Breast epithelium (tissue), 4 donors: ENCODE data around the gene MYO5A. TPM values are rescaled to one million over a fixed set of nuclear protein-coding genes. Genes with fewer than 3 reads are reported as not detected.

Experiments
- DNase-seq, 2 donors: peaks; one replicate each; pipeline ENCODE4 v3.0.0-alpha.2; 2019; ENCODE audit warnings: low spot score in 2 of 2
- H3K27ac ChIP-seq, 2 donors: fragments of 200-600 bp; sonication (generic) in 1 of 2; one replicate each; pipeline ENCODE4 v1.5.1; 2016 to 2019; ENCODE audit warnings: mild to moderate bottlenecking in 1 of 2
- H3K27me3 ChIP-seq, 2 donors: fragments of 200-600 bp; sonication (generic) in 1 of 2; one replicate each; pipeline versions ENCODE4 v1.5.1 to v1.6.0; 2017 to 2019; ENCODE audit warnings: control low read depth in 1 of 2, mild to moderate bottlenecking in 1 of 2
- H3K36me3 ChIP-seq: fragments of 200-600 bp; one replicate; pipeline ENCODE4 v1.5.1; 2019
- H3K4me1 ChIP-seq, 2 donors: fragments of 200-600 bp; sonication (generic); one replicate each; pipeline ENCODE4 v1.5.1; 2016 to 2019; ENCODE audit warnings: control low read depth in 1 of 2
- H3K4me3 ChIP-seq, 3 donors: fragments of 200-600 bp; sonication (generic); 1 replicate in 2 of 3; 2 replicates in 1 of 3; pipeline ENCODE4 v1.5.1; 2016 to 2019; ENCODE audit warnings: mild to moderate bottlenecking in 3 of 3, moderate library complexity in 2 of 3
- H3K9me3 ChIP-seq, 2 donors: fragments of 200-600 bp; sonication (generic) in 1 of 2; one replicate each; pipeline ENCODE4 v1.5.1; 2016 to 2019; ENCODE audit warnings: control low read depth in 1 of 2
- CTCF ChIP-seq, 3 donors: fragments of 450-650 bp; IDR thresholded peaks; one replicate each; pipeline ENCODE4 v1.5.1; 2016 to 2017; ENCODE audit warnings: antibody characterized with exemption in 3 of 3, mild to moderate bottlenecking in 3 of 3, moderate library complexity in 3 of 3
- POLR2A ChIP-seq: fragments of 450-650 bp; IDR thresholded peaks from one replicate; pipeline ENCODE4 v1.6.1; 2016; ENCODE audit warnings: antibody characterized with exemption, mild to moderate bottlenecking, moderate library complexity
- POLR2AphosphoS5 ChIP-seq, 3 donors: sonication (generic); formaldehyde crosslinking; IDR thresholded peaks; one replicate each; pipeline ENCODE4 v1.6.1; 2017; ENCODE audit warnings: antibody characterized with exemption in 3 of 3
- intact Hi-C: fragments of 100-400 bp; cut with DNase I; formaldehyde crosslinking; loops from one replicate; pipeline ENCODE4 v1.15.1; 2023; ENCODE audit warnings: low total_unique reads
- total RNA-seq, 3 donors: library from RNA; depleted of rRNA; stranded (reverse); fragments of >200 nt; gene quantifications; one replicate each; pipeline ENCODE4 v1.1.0, GENCODE V29; 2016

Gene MYO5A
- total RNA-seq, 3 donors from 2014 or later: 34.1 to 77.4 (median 34.4) TPM

GRCh38 chr15:52283281-52283680 is 245.4 kb downstream of the MYO5A start:
- intact Hi-C loops: no loop called here
- H3K4me1 ChIP-seq: no peaks in the 10 kb centered on the region
- DNase-seq: no peak
- no peaks in the 10 kb centered on the region for H3K27me3 ChIP-seq
- no peaks in the 10 kb centered on the region for H3K9me3 ChIP-seq
- H3K4me3 ChIP-seq: no peak overlapping the region
- no peak for TF ChIP-seq POLR2A
- no peak for TF ChIP-seq CTCF (IDR thresholded peaks at IDR 0.05)
- TF ChIP-seq POLR2AphosphoS5 (IDR thresholded peaks at IDR 0.05): no peak
- no peaks in the 10 kb centered on the region for H3K36me3 ChIP-seq
- no peak overlapping the region for H3K27ac ChIP-seq

- no peaks in the 10 kb centered on the region for H3K4me1 ChIP-seq
- DNase-seq: no peak
- no peak for TF ChIP-seq CTCF (IDR thresholded peaks at IDR 0.05)
- no peak for TF ChIP-seq POLR2AphosphoS5 (IDR thresholded peaks at IDR 0.05)
- TF ChIP-seq POLR2A: no peak
- intact Hi-C loops: no loop called here
- no peaks in the 10 kb centered on the region for H3K9me3 ChIP-seq
- no peak overlapping the region for H3K27ac ChIP-seq
- H3K4me3 ChIP-seq: no peak overlapping the region
- no peaks in the 10 kb centered on the region for H3K36me3 ChIP-seq
- H3K27me3 ChIP-seq: no peaks in the 10 kb centered on the region
Observed at GRCh38 chr15:52282418-52282817, 246.3 kb downstream of the MYO5A start.

- TF ChIP-seq CTCF (IDR thresholded peaks at IDR 0.05) (no peak), POLR2A (no peak), POLR2AphosphoS5 (IDR thresholded peaks at IDR 0.05) (no peak)
- Histone ChIP-seq H3K27me3 (no peaks in the 10 kb centered on the region), H3K27ac (peak overlapping the region in 1 of 2 donors; percentile 9)
Observed at GRCh38 chr15:52281085-52282035, 247.3 kb downstream of the MYO5A start.

GRCh38 chr15:52280326-52281084 is 248.2 kb downstream of the MYO5A start:
- peak overlapping the region in 1 of 2 donors; percentile 9 for H3K27ac ChIP-seq
- TF ChIP-seq POLR2A (no peak), CTCF (IDR thresholded peaks at IDR 0.05) (no peak), POLR2AphosphoS5 (IDR thresholded peaks at IDR 0.05) (no peak)

More at GRCh38 chr15:52281085-52282035, 247.3 kb downstream of the MYO5A start:
- no peaks in the 10 kb centered on the region for H3K36me3 ChIP-seq
- no peak overlapping the region for H3K4me3 ChIP-seq
- no peaks in the 10 kb centered on the region for H3K9me3 ChIP-seq
- no peaks in the 10 kb centered on the region for H3K4me1 ChIP-seq
- DNase-seq: peak in 1 of 2 donors; percentile 75
- intact Hi-C loops: no loop called here

More at GRCh38 chr15:52280326-52281084, 248.2 kb downstream of the MYO5A start:
- no peaks in the 10 kb centered on the region for H3K36me3 ChIP-seq
- no peaks in the 10 kb centered on the region for H3K4me1 ChIP-seq
- H3K4me3 ChIP-seq: no peak overlapping the region
- no peaks in the 10 kb centered on the region for H3K27me3 ChIP-seq
- intact Hi-C loops: no loop called here
- no peak for DNase-seq
- no peaks in the 10 kb centered on the region for H3K9me3 ChIP-seq
